OCI-M2 (cell line): Measurements from ENCODE around the gene TBL1XR1.

Experiments used
- DNase-seq: peaks from one replicate; lab custom pipeline; 2025; ENCODE audit not compliant: unreplicated experiment; lab: John Stamatoyannopoulos, UW

The TBL1XR1 gene

DNA sequence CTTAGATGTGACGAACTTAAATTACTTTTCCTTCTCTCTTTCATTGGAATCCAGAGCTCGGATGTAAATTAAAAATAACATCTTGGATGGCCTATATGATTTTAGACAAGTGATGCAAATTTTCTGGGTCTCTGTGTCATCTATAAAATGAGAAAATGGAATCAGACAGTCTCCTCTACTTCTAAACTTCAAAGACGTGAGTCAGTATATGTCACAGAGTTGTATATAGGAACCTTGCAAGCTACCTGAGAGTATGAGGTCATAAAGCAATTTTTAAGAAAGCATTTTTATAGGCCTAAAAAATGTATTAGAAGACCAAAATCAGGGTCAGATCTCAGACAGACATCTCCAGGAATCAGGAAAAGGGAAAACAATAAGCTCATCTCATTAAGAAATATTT, 128.3 kb downstream of the TBL1XR1 start:
- no peak for DNase-seq

DNA sequence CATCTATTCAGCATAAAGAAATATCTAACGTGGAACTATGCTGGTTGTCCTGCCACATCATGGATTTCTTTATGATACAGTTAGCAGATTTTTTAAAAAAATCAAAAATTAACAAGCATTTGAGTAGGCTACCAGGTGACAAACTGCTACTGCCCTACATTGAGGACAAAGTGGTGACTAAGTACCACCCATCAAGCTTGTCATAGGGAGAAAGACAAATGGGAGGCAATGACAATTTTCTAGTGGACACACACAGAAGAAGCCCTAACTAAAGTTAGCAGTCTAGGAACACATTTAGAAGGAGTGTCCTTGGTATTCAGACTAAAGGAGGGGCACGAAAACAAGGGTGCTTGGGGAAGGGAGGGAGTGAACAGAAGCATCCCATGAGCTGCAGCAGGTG, 131.2 kb downstream of the TBL1XR1 start:
- DNase-seq, result no peak

DNA sequence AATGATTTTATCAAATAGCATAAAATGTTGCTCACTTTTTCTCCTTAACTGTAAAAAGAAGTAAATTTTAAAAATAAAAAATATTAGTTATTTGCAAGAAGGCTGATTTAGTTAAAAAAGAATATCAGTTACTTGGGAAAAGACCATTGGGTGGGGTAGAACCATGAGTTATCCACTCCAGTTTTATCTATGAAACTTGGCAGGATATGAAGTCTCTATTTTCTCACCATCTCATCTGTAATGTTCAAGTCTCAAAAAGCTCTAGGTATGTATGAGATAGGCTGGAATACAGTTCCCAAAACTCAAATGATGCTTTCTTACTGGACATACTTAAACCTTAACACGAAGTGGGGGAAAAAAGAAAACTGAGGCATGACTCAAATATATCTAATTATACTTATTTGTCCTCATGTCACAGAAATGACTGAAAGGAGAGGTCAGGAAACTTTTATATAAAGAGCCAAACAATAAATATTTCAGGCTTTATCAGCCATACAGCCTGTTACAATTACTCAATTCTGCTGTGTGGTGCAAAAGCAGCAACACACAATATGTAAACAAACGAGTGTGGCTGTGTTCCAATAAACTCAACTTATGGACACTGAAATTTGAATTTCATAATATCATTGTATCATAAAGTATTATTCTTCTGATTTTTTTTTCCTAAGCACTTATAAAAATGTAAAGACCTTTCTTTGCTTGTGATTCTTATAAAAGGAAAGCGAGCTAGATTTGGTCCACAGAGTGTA, 131.8 kb downstream of the TBL1XR1 start:
- DNase-seq, result no peak

DNA sequence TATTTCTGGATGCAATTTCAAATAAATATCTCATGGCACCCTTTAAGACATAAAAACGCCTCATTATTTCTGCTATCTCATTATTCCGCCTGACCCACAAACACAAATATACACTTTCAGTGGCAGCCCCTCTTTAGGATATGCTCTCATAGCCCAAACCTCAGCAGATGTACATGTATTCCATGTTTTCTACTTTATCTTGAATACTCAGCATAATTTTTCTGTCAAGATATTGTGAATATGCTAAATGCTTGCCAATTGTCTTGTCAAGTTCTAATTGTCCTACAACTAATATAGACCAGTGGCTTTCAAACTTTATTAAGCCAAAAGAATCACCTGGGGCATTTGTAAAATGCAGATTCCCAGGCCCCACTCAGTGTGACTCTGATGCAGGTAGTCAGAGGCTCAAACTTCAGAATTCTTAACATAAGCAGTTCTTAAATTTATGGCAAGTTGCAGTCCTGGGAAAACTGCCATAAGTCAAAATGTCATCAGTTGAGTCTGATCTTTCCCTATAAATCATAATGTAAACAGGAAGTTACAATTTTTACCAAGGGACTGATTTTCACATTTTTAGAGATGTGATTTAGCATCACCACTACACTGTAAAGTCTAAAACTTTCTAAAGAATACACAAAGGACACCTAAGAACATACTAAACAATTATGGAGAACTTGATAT, 135.1 kb downstream of the TBL1XR1 start:
- no peak for DNase-seq

DNA sequence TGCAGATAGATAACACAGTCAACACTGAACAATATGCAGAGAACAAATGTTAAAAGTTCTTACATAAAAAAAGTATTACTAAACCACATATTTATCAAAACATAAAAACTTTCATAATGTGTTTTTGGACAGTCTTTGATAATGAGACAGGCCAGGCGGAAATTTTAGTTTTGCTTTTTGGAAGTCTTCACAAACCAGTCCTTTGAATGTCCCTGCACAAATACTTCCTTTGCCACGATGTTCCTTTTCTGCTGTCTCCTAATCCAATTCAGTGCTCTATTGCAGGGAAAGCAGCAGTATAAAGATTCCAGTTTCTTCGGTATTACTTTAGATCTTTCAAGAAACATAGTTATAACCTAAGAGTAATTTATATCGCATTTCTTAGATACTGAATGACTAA, 135.9 kb downstream of the TBL1XR1 start:
- DNase-seq, result no peak

DNA sequence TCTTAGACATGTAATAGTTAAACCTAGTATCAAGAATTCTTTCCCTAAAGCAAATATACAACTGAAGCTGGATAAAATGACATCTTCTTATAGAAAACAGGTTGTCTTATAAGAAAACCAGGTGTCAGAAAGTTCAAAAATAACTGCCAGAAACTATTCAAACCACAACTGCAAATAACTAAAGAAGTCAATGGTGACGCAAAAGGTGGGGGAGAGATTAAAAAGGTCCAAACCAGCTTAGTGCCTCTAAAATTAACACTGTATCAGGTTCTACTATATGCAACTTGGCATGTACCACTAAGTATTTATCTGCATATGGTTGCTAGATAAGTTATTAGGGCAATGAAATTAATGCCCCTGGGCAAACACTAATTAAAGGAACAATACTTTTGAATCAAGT, 136.8 kb downstream of the TBL1XR1 start:
- DNase-seq, result no peak

DNA sequence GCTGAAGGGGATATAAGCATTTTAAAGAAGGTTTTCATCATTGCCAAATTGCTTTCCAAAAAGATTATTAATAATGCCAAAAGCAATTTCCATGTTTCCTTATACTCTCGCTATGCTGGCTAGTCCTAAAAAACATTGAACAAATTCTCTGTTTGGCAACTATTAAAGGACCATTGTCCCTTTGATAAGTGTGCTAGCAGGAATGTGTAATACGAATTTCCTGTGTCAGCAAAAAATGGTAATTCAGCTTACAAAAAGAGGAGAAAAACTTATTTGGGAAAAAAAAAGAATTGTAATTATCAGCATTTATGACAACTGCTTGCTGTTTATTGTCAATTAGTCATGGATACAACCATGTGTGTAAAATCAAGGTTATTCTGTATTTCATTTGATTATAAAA, 138.6 kb downstream of the TBL1XR1 start:
- no peak for DNase-seq

DNA sequence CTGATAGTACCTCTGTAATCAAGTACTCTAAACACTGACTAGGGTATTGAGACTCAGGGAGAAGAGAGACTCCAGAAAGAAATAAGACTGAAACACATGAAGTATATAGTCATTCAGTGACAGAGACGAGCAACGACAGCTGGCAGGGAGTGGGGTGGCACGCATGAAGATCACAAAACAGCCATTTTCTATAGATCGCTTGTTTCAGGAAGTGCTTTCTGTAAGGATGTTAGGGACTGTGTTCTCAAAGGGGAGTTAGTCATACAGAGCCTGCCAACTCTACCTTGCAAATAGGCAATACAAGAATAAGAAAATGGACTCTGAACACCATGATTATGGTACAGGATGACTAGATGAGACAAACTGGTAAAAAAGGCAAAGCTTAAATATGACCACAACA, 139.5 kb downstream of the TBL1XR1 start:
- DNase-seq, result no peak

DNA sequence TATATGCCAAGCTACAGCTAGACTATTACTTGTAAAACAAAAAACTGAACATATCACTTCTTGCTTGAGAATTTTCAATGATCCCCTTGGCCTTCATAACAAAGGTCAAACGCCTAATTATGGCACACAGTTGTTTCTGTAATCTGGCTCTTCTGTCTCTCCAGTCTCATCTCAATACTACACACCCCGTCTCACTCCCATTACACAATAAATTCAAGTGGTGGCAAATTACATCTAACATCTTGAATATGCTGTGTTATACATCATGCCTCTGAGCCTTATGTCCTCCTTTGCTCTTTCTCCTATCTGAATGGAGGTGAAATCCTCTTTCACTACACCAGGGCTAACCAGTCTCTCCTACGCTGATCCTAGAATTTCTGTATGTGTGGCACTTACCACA, 140.4 kb downstream of the TBL1XR1 start:
- DNase-seq, result no peak

DNA sequence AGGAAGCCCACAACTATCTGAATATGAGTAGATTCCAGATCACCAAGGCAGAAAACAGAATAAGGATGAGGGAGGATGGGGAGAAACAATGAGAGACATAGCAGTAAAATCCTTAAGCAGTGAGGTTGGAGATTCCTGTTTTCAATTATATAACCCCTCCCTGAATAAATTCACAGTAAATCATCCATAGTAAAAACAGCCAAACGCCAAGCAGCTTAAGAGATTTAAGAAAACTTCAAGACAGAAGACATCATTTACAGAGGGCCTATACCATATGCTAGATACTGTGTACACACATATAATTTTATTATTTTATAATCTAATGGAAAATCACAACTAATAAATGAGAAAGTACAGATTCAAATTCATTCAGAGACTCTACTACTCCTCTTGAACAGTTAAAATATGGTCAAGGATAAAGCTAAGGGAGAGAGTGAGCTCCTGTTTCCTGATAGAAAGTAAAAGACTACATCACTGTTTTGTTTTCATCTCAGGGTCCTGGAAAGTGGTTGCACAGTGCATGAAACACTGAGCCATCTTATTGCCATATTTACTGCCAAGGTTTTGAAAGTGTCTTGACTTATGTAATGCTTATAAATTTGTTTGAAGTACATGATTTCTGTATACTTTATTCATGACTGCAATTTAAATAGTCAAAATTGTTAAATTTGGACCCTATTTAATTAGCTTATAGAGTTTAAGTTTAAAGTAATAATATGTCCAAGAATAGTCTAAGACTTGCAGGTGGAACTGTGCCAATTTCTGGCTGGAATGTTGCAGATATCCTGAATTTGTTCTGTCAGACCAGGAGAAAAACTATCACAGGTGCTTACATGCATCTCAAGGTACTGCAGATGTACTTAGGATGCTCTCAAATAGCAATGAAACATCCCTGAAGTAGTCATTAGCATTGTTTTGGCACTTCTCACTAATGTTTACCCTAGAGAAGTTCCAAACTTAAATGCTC, 141.4 kb downstream of the TBL1XR1 start:
- DNase-seq, result no peak

DNA sequence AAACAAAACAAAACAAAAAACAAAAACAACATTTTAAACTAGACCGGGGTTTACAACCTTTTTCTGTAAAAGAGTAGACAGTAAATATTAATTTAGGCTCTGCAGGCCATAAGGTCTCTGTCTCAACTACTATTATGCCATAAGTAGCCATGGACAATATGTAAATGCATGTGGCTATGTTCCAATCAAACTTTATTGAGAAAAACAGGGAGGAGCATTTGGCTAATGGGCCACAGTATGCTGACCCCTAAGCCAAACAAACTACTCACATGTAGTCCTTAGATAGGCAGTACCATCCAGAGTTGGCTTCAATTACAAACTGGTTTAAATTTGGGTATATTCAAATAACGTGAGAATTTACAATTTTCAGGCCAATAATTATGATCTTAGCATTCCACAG, 144.2 kb downstream of the TBL1XR1 start:
- DNase-seq, result no peak

DNA sequence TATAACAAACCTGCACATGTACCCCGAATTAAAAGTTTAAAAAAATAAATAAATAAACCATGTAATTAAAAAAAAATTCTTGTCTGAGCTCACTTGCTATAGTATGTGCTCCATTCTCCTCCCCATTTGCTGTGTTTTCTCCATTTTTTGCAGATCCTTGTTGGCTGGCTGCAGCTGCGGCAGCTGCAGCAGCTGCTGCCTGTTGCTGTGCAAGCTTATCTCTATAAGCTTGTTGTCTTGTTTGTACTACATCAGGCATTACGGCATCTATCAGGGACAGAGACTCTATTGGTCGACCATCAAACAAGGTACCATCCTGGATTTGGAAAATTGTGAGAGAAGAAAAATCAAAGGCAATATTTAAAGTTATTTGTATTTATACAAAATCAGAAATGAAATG, 145.9 kb downstream of the TBL1XR1 start:
- no peak for DNase-seq

DNA sequence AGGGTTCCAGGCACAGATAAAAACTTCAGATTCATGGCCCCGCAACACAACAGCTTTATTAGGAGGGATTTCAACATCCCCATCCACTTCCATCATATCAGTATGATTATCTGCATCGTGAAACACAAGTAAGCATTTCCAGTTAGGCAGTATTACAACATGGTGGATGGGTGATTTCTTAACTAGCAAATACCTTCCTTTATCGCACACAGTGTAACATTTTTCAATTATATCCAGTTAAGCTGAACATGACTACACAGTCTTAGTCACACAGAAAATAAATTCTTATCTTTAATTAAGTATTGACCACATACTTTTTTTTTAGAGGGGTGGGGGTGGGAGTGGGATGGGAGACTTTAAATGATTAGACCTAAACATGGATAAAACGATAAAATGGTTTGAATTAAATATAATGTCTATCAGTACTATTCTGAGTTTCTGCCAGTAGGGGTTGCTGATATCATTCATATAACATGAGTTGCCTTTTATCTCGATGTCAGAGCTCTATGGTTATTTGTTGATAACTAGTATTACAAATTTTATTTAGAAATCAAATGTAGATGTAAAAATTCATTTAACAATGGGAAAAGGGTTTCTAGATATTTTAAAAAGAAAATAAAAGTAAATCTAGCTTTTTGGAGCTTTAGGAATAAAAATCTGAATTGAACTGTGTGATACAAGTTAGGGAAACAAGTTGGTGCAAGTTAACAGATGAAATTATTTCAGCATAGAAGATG, 146.6 kb downstream of the TBL1XR1 start:
- no peak for DNase-seq

DNA sequence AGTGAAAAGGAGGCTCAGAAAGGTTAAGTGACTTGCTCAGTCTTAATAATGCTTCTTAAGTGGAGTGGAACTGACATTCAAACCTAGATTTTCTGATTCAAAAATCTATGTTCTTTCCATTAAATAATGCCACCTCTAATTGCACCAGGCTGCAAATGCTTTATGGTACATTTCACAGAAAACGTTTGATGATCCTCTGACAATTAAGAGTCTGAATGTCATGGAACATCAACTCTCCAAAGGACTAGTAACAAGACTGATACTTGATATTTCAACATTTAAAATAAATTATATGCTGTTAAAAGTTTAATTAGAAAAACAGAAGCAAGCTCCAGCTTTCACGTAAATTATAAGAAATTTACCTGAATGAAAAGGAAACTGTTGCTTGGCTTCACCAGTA, 151.5 kb downstream of the TBL1XR1 start:
- DNase-seq, result no peak

DNA sequence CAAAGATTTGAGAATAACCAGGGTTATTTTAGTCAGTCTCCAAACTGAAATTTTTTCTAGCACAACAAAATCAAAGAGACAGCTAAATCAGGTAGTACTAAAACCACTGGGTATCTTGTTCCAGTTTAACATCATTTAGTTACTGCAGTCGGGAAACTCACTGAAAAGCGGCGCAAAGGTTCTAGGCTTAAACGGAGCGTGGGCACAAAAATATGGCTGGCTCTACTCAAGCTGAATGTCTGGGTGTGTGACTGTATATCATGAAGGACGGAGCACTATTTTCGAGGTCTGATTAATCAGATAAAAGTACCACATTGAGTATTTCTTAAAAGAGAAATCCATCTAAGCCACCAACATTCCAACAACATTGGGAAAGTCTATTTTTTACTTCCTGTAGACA, 152.1 kb downstream of the TBL1XR1 start:
- DNase-seq, result no peak

DNA sequence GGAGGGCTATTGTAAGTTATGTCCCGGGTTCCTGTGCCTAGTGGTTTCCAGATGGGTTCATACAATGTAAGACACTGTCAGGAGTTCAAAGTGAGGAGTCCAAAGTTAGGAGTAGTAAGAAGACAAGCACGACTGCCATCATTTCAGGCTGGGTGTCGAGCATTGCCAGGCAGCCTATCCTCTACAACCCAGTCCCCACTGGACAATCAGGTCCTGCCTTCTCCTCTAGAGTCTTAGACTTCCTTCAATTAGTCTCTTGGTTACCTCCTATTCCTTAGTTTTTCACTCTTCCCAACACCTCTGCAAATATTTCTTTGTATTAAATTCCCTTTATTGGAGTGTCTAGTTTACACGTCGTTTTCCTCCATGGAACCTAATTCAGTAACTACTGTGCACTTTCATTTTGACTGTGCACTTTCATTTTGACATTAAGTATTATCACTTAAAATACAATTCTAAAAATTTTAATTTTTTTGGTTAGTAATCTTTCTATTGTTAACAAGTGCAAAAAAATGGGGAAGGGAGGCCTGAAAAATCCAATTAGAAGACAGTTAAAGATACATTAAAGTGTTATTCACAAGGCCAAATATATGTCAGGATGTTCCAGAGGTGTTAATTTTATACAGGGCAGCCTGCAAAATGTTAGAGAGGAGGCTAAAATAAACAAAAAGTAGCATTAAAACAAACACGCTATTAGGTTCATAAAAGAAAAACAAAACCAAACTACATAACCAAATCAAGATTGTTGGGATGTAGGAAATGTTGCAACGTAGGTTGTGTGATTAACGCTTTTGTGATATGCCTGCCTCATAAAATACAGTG, 155.3 kb downstream of the TBL1XR1 start:
- DNase-seq, result no peak

DNA sequence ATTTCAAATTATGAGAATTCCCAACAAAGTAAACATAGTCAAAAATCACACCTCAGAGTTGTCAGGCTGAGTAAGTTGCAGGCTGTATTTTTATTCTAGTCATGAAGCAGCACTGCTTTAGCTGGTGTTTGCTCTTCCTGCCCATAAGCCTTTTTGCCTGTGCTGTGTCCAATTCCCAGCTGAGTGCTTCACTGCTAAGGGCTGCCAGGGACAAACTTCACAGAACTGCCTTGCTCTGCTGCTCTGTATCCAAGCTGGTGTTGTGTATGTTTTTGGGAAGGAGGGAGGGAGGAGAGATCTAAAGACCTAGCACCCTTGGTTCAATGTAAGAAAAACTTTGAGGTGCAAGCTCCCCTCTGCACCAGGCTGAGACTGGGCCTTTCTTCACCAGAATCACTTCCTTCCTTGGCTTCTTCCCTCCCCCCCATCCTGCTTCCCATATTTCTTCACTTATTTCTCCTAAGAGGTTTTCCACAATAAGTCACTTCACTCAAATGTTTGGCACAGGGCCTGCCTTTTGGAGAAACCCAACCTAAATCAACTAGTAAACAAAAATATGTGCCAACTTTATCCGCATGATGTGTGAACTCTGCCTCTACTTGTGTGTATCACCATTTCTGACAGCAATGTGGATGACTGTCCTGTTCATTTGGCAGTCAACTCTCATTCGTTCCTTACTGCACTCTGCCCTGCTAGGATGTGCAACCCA, 156.1 kb downstream of the TBL1XR1 start:
- DNase-seq, result no peak

DNA sequence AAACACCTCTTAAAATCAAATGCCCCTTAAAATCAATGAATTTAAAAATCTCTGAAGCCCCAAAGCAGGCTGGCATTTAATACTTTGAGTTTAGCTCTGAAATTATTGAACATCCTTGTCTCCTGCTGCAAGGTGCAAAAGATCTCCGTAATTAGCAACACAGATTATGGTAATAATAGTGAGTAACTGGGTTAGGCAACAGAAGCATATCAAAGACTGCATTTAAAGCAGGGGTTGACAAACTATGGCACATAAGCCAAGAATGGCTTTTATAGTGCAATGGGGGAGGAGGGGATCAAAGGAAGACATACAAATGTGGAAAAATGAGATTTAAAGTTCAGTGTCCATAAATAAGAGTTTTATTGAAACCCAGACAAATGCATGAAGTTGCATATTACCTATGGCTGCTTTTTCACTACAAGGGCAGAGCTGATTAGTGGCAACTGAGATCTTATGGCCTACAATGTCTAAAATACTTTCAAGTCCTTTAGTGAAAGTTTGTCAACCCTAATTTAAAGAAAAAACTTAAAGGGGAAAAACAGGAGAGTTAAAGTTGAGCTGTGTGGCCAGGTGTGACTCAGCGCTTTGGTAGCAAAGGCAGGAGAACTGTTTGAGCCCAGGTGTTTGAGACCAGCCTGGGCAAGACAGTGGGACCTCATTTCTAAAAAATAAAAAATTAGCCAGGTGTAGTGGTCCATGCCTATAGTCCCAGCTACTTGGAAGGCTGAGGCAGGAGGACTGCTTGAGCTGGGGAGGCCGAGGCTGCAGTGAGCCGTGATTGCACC, 157.6 kb downstream of the TBL1XR1 start:
- no peak for DNase-seq

DNA sequence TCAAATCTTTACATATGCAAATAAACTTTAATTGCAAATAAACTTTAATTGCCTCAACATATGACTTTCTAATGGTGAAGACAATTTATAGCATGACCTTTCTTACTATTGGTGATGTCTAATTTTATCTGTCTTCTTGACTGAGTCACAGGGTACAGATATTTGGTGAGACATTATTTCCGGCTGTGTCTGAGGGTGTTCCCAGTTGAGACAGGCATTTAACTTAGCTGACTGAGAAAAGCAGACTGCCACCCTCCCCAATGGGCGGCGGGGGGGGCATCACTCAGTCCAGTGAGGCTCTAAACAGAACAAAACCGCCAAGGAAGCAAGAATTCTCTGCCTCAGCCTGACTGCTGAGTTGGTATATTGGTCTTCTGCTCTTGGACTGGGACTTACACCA, 160.0 kb downstream of the TBL1XR1 start:
- no peak for DNase-seq
